ENCODE data around the gene SHROOM2. TPM values are rescaled to one million over a fixed set of nuclear protein-coding genes. Genes with fewer than 3 reads are reported as not detected.

Gene SHROOM2
- total and polyA plus RNA-seq, 9 of the 15 experiments (the other 6 are each of a cell fraction or from before 2014, with no cell fraction given) = not detected

GRCh38 chrX:9880870-9881269, 94.6 kb downstream of the SHROOM2 start (continued):
- no peak for TF ChIP-seq SP2 (IDR thresholded peaks at IDR 0.05; ENCODE audit: extremely low read depth, low read depth, low read length, poor library complexity, severe bottlenecking)
- TF ChIP-seq, protein P1, sequence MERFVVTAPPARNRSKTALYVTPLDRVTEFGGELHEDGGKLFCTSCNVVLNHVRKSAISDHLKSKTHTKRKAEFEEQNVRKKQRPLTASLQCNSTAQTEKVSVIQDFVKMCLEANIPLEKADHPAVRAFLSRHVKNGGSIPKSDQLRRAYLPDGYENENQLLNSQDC (CRISPR knock-in tag; IDR thresholded peaks at IDR 0.05) = no peak

DNA sequence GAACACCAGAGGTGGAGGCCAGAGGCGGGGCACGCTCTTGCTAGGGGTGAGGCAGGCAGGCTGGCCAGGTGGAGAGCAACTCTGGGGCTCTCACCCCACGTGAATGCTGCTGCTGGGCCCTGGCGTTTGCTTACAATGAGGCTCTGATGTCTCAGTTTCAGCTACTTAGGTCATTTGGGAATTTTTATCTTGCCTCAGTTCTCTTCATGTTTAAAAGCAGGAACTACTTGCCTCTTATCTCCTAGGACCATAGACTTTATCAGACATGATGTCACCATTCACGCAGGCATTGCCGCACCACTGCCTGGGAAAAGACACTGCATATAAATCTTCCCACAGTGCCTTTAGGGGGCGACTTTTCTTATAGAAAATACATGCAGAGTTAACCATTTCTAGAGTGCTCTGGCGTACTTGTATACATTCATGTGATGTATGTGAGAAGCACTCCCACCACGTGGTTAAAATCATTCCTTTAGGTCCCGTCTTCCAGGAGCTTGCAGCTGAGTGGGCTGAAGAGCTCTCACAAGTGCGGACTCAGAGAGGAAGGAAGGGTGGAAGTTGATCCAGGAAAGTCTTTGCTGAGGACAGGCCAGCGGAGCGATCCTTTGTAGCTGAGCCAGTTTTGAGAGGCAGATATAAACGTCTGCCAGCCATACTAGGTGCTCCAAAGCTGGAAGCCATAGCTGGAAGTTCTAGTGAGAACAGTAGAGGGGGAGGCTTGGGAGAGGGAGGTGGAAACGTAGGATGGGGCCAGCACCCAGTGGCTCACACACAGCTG, 96.6 kb downstream of the SHROOM2 start:
- ATAC-seq = peak; percentile 68
- peak in 2 of 4 experiments; percentile 21 to 29 for DNase-seq (ENCODE audit: extremely low read depth in 1 of 4, low spot score in 3 of 4)
- FAIRE-seq = no peak
- Histone ChIP-seq H3K27me3 (ENCODE audit: control insufficient read depth in 2 of 2, insufficient read depth in 2 of 2, low read length in 2 of 2) (peaks cover 0 to 10% of the 10 kb centered on the region in 2 experiments; a peak in 2 of 5 replicates), H3K27ac (ENCODE audit: extremely low read depth, low read depth, low read length) (no peak overlapping the region), H3K36me3 (ENCODE audit: control insufficient read depth, insufficient read depth, low read length) (no peaks in the 10 kb centered on the region), H3K9me3 (replicated peaks; ENCODE audit: control insufficient read depth, insufficient read depth, low read depth, low read length) (no peaks in the 10 kb centered on the region), H3K4me2 (ENCODE audit: insufficient read depth, low read length) (no peak overlapping the region; the same call in 1 of the 2 replicates), H2AFZ (ENCODE audit: low read depth, low read length) (no peak overlapping the region), H3K9me1 (ENCODE audit: control insufficient read depth, insufficient read depth, low read length) (no peaks in the 10 kb centered on the region), H3K4me1 (replicated peaks in 1 of 2; ENCODE audit: control insufficient read depth in 2 of 2, insufficient read depth in 2 of 2, low read length in 2 of 2) (no peaks in the 10 kb centered on the region; a peak in 2 of 5 replicates), H3K9ac (ENCODE audit: insufficient read depth in 1 of 2, low read depth in 2 of 2, low read length in 2 of 2) (no peak overlapping the region), H4K20me1 (replicated peaks; ENCODE audit: control insufficient read depth, insufficient read depth, low read length) (no peaks in the 10 kb centered on the region), H3K79me2 (ENCODE audit: control insufficient read depth, insufficient read depth, low read length) (no peaks in the 10 kb centered on the region), H3K4me3 (no peak overlapping the region)
- intact Hi-C loops (cut with micrococcal nuclease) (no loop called here), in situ Hi-C loops (cut with MboI) (loop anchor here (25.0 kb wide), 1 partner anchor 229 kb away; no protein-coding TSS in a partner anchor)
- ChIA-PET CTCF (ENCODE audit: low intra/inter-chr PET ratio) (interaction anchor here (0.6 to 2.1 kb wide), 2 partner anchors 236 to 237 kb away, joined by 4 to 5 read pairs; no protein-coding TSS in a partner anchor), POLR2A (interaction anchor here (0.8 kb wide), 1 partner anchor 231 kb away, joined by 5 read pairs; no protein-coding TSS in a partner anchor)
- no TSS peak for BruUV-seq (replicated peaks)
- 0% methylated on average over 13 of the region's 15 CpGs for WGBS (ENCODE audit: insufficient coverage, low coverage, missing lambda C conversion rate)
- no peak for TF ChIP-seq CBX5 (IDR thresholded peaks at IDR 0.05; ENCODE audit: borderline replicate concordance, low read depth)
- TF ChIP-seq DIDO1 (tag; IDR thresholded peaks at IDR 0.05; ENCODE audit: low read depth) = no peak
- 0 out of 2 replicates have a peak, but pooled peaks have one; percentile 13 for TF ChIP-seq CBFA2T2 (conservative IDR thresholded peaks at IDR 0.05)
- TF ChIP-seq CXXC5 (CRISPR knock-in tag; IDR thresholded peaks at IDR 0.05) = peak; percentile 43; the same call in 1 of the 2 replicates
- TF ChIP-seq ARID1B (IDR thresholded peaks at IDR 0.05) = peak; percentile 50
- no peak for TF ChIP-seq RBBP5 (IDR thresholded peaks at IDR 0.05; ENCODE audit: borderline replicate concordance, insufficient read depth, low read length, poor library complexity, severe bottlenecking)
- 0 out of 2 replicates have a peak, but pooled peaks have one; percentile 19 for TF ChIP-seq CBFA2T3 (IDR thresholded peaks at IDR 0.05)
- TF ChIP-seq TBP (optimal IDR thresholded peaks at IDR 0.05; ENCODE audit: low read depth, low read length) = no peak
- TF ChIP-seq POLR2AphosphoS2 (IDR thresholded peaks at IDR 0.05; ENCODE audit: low read length) = no peak
- peak; percentile 38; the same call in 1 of the 2 replicates for TF ChIP-seq FOSL1 (tag; conservative IDR thresholded peaks at IDR 0.05)
- TF ChIP-seq JUND (IDR thresholded peaks at IDR 0.05; ENCODE audit: borderline replicate concordance, low read depth, low read length) = peak; percentile 77
- peak; percentile 86; the same call in 2 of the 3 replicates for TF ChIP-seq JUND (tag; IDR thresholded peaks at IDR 0.05; ENCODE audit: borderline replicate concordance, low read depth, low read length)
- no peak for TF ChIP-seq CSDE1 (IDR thresholded peaks at IDR 0.05)
- TF ChIP-seq, protein P2, sequence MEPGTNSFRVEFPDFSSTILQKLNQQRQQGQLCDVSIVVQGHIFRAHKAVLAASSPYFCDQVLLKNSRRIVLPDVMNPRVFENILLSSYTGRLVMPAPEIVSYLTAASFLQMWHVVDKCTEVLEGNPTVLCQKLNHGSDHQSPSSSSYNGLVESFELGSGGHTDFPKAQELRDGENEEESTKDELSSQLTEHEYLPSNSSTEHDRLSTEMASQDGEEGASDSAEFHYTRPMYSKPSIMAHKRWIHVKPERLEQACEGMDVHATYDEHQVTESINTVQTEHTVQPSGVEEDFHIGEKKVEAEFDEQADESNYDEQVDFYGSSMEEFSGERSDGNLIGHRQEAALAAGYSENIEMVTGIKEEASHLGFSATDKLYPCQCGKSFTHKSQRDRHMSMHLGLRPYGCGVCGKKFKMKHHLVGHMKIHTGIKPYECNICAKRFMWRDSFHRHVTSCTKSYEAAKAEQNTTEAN (CRISPR knock-in tag; IDR thresholded peaks at IDR 0.05) = no peak
- TF ChIP-seq ATF3 (IDR thresholded peaks at IDR 0.05) = peak; percentile 72
- TF ChIP-seq ATF3 (CRISPR knock-in tag; conservative IDR thresholded peaks at IDR 0.05) = 0 out of 2 replicates have a peak, but pooled peaks have one; percentile 38
- TF ChIP-seq TAL1 (IDR thresholded peaks at IDR 0.05) = peak; percentile 43
